H9 (cell line): ENCODE measurements around the gene LIMS1. TPM values are rescaled to one million over a fixed set of nuclear protein-coding genes. Genes with fewer than 3 reads are reported as not detected.

ENCODE experiments used
- DNase-seq: peaks from one replicate; pipeline ENCODE4 v3.0.0-alpha.2; 2017
- H2AFZ ChIP-seq: one replicate; pipeline ENCODE4 v1.6.1; 2013; ENCODE audit warnings: mild to moderate bottlenecking, low read length, control low read depth, moderate library complexity
- H2AK5ac ChIP-seq: 2 replicates; pipeline ENCODE4 v1.6.1; 2013; ENCODE audit warnings: low read length, control low read depth, mixed read lengths; ENCODE audit not compliant: insufficient read length
- H2BK120ac ChIP-seq: one replicate; pipeline ENCODE4 v1.6.1; 2013; ENCODE audit warnings: low read depth, mild to moderate bottlenecking, low read length, control low read depth, inconsistent platforms; ENCODE audit not compliant: poor library complexity, severe bottlenecking
- H2BK12ac ChIP-seq: 2 replicates; pipeline ENCODE4 v1.6.1; 2013; ENCODE audit warnings: low read length, control low read depth, mixed read lengths, low read depth; ENCODE audit not compliant: insufficient read length
- H2BK15ac ChIP-seq: 2 replicates; pipeline ENCODE4 v1.6.1; 2013; ENCODE audit warnings: low read depth, low read length, control low read depth
- H2BK20ac ChIP-seq: one replicate; pipeline ENCODE4 v1.6.1; 2013; ENCODE audit warnings: low read depth, mild to moderate bottlenecking, low read length, control low read depth, inconsistent platforms; ENCODE audit not compliant: poor library complexity, severe bottlenecking
- H2BK5ac ChIP-seq: 2 replicates; pipeline ENCODE4 v1.6.1; 2013; ENCODE audit warnings: low read length, control low read depth, mixed read lengths; ENCODE audit not compliant: insufficient read length
- H3K14ac ChIP-seq: 2 replicates; pipeline ENCODE4 v1.6.1; 2013; ENCODE audit warnings: low read length, control low read depth; ENCODE audit not compliant: insufficient read depth
- H3K18ac ChIP-seq: 2 replicates; pipeline ENCODE4 v1.6.1; 2013; ENCODE audit warnings: low read depth, mild to moderate bottlenecking, mixed read lengths, low read length, control low read depth; ENCODE audit not compliant: insufficient read length
- H3K23ac ChIP-seq: 2 replicates; pipeline ENCODE4 v1.6.1; 2013; ENCODE audit warnings: low read length, control low read depth, mixed read lengths, low read depth; ENCODE audit not compliant: insufficient read length
- H3K23me2 ChIP-seq: 2 replicates; pipeline ENCODE4 v1.6.1; 2013; ENCODE audit warnings: low read depth, mild to moderate bottlenecking, mixed read lengths, low read length, control low read depth; ENCODE audit not compliant: insufficient read length, poor library complexity, severe bottlenecking
- H3K27ac ChIP-seq: 2 replicates; pipeline ENCODE4 v1.5.1; 2013; ENCODE audit warnings: low read length, control low read depth, mixed read lengths, low read depth; ENCODE audit not compliant: insufficient read length
- H3K27me3 ChIP-seq: 2 replicates; pipeline ENCODE4 v1.6.1; 2013; ENCODE audit warnings: low read length, control low read depth, inconsistent platforms; ENCODE audit not compliant: insufficient read depth
- H3K4ac ChIP-seq: 2 replicates; pipeline ENCODE4 v1.6.1; 2013; ENCODE audit warnings: low read depth, mild to moderate bottlenecking, control low read depth, inconsistent platforms, low read length, moderate library complexity
- H3K4me1 ChIP-seq: 2 replicates; pipeline ENCODE4 v1.6.1; 2013; ENCODE audit warnings: low read length, control low read depth, inconsistent platforms; ENCODE audit not compliant: insufficient read depth
- H3K4me2 ChIP-seq: 2 replicates; pipeline ENCODE4 v1.6.1; 2013; ENCODE audit warnings: low read length, control low read depth, mixed read lengths; ENCODE audit not compliant: insufficient read length, insufficient read depth
- H3K56ac ChIP-seq: 2 replicates; pipeline ENCODE4 v1.6.1; 2013; ENCODE audit warnings: low read depth, mild to moderate bottlenecking, mixed read lengths, low read length, control low read depth; ENCODE audit not compliant: insufficient read length
- H3K79me1 ChIP-seq: 2 replicates; pipeline ENCODE4 v1.6.1; 2013; ENCODE audit warnings: low read depth, mild to moderate bottlenecking, moderate library complexity, low read length, control low read depth, inconsistent platforms; ENCODE audit not compliant: insufficient read depth, poor library complexity, severe bottlenecking
- H3K79me2 ChIP-seq: 2 replicates; pipeline ENCODE4 v1.6.1; 2013; ENCODE audit warnings: low read length, control low read depth, inconsistent platforms; ENCODE audit not compliant: insufficient read depth
- H3K9ac ChIP-seq: 2 replicates; pipeline ENCODE4 v1.6.1; 2013; ENCODE audit warnings: low read length, control low read depth, mixed read lengths; ENCODE audit not compliant: insufficient read length; ENCODE audit errors: extremely low read depth
- H3K9me3 ChIP-seq: one replicate; pipeline ENCODE4 v1.6.1; 2013; ENCODE audit warnings: low read depth, low read length, inconsistent platforms; ENCODE audit not compliant: control insufficient read depth
- H3T11ph ChIP-seq: one replicate; pipeline ENCODE4 v1.6.1; 2013; ENCODE audit warnings: mild to moderate bottlenecking, low read length, control low read depth, inconsistent platforms
- H4K20me1 ChIP-seq: one replicate; pipeline ENCODE4 v1.6.1; 2013; ENCODE audit not compliant: control insufficient read depth, insufficient read length, insufficient read depth
- H4K5ac ChIP-seq: 2 replicates; pipeline ENCODE4 v1.6.1; 2013; ENCODE audit warnings: low read depth, mild to moderate bottlenecking, mixed read lengths, low read length, control low read depth; ENCODE audit not compliant: insufficient read length
- H4K8ac ChIP-seq: replicated peaks from 2 replicates; pipeline ENCODE4 v1.6.1; 2013; ENCODE audit warnings: low read length, control low read depth, mixed read lengths, low read depth; ENCODE audit not compliant: insufficient read length
- H4K91ac ChIP-seq: 2 replicates; pipeline ENCODE4 v1.6.1; 2013; ENCODE audit warnings: low read depth, mild to moderate bottlenecking, moderate library complexity, mixed read lengths, low read length, control low read depth; ENCODE audit not compliant: insufficient read length
- H3K27ac Mint-ChIP-seq, 3 experiments: 2 replicates in 2 of 3; 3 replicates in 1 of 3; pipeline ENCODE4 v1.8.0; 2020 to 2021; ENCODE audit warnings: mixed read lengths in 3 of 3, mild to moderate bottlenecking in 1 of 3, moderate library complexity in 1 of 3
- H3K27me3 Mint-ChIP-seq: 2 replicates; pipeline ENCODE4 v1.8.0; 2021; ENCODE audit warnings: low read depth, mild to moderate bottlenecking, moderate library complexity, mixed read lengths
- H3K36me3 Mint-ChIP-seq, 3 experiments: 2 replicates in 2 of 3; 3 replicates in 1 of 3; pipeline ENCODE4 v1.8.0; 2020 to 2021; ENCODE audit warnings: low read depth in 3 of 3, mixed read lengths in 3 of 3; ENCODE audit not compliant: insufficient read depth in 1 of 3
- H3K4me1 Mint-ChIP-seq, 2 experiments: 2 replicates each; pipeline ENCODE4 v1.8.0; 2020; ENCODE audit warnings: mixed read lengths in 2 of 2
- H3K4me3 Mint-ChIP-seq, 2 experiments: 2 replicates in 1 of 2; 3 replicates in 1 of 2; pipeline ENCODE4 v1.8.0; 2020 to 2021; ENCODE audit warnings: mild to moderate bottlenecking in 2 of 2, mixed read lengths in 2 of 2, moderate library complexity in 1 of 2
- H3K9me3 Mint-ChIP-seq, 2 experiments: 2 replicates in 1 of 2; 3 replicates in 1 of 2; pipeline ENCODE4 v1.8.0; 2020; ENCODE audit warnings: mild to moderate bottlenecking in 2 of 2, mixed read lengths in 2 of 2, moderate library complexity in 1 of 2
- WGBS: extraction: QIAGEN DNeasy Blood & Tissue Kit; methylation state at CpG from one replicate; pipeline ENCODE4 v1.1.7; 2013; ENCODE audit warnings: missing lambda C conversion rate, low lambda C conversion rate, mixed read lengths; ENCODE audit not compliant: insufficient read length; ENCODE audit errors: extremely low coverage; 5-methylcytosine and 5-hydroxymethylcytosine counted together
- total RNA-seq: library from RNA; stranded (reverse); gene quantifications from 2 replicates; pipeline ENCODE4 v1.2.1, GENCODE V29; 2021
- TF ChIP-seq, protein P1 (sequence below): fragments of 200-600 bp; sonication (generic); conservative IDR thresholded peaks from 3 replicates; pipeline ENCODE4 v1.8.0; 2021; ENCODE audit warnings: antibody characterized with exemption, mild to moderate bottlenecking

LIMS1 gene
- total RNA-seq, 1 experiment from 2014 or later: 37.7 TPM

DNA sequence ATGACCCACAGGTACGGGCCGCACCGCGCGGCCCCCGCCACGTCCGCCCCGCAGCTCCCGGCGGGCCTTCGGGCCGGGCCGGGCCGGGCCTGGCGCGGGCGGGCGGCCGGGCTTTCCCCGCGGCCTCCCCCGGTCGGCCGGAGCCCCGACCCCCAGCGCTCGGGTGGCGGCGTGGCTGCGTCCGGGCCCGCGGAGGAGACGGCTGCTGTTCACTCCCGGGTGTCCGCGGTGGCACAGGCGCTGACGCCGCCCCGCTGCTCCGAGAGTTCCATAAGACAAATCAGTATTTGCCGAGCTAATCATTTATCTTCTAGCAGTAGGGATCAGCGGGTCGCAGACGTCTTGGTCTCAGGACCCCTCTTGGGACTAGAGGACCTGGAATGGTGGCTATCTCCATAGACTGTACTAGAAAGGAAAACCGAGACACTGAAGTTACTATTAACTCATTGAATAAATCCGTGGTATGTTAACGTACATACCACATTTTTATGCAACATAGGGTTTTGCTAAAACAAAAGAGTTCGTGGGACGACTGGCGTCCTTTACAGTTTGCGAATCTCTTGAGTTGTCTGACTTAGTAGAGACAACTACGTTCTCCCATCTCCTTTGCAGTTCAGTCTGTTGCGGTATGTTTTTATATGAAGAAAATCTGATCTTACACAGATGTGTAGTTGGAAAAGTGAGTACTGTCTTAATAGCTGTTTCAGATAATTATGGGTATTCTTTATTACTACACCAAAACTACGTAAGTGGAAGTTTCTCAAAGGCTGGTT is 500 bp downstream of the LIMS1 start:
- peak; percentile 34 for DNase-seq
- WGBS: no CpG with 5 or more reads among the region's 57 CpGs
- TF ChIP-seq, protein P1, sequence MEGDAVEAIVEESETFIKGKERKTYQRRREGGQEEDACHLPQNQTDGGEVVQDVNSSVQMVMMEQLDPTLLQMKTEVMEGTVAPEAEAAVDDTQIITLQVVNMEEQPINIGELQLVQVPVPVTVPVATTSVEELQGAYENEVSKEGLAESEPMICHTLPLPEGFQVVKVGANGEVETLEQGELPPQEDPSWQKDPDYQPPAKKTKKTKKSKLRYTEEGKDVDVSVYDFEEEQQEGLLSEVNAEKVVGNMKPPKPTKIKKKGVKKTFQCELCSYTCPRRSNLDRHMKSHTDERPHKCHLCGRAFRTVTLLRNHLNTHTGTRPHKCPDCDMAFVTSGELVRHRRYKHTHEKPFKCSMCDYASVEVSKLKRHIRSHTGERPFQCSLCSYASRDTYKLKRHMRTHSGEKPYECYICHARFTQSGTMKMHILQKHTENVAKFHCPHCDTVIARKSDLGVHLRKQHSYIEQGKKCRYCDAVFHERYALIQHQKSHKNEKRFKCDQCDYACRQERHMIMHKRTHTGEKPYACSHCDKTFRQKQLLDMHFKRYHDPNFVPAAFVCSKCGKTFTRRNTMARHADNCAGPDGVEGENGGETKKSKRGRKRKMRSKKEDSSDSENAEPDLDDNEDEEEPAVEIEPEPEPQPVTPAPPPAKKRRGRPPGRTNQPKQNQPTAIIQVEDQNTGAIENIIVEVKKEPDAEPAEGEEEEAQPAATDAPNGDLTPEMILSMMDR: no peak
- Mint-ChIP-seq H3K36me3 (peaks cover 0 to 2% (median 0%) of the 10 kb centered on the region in 3 experiments; a peak in 2 of 7 replicates), H3K4me3 (peak overlapping the region; percentile 87 to 93), H3K27me3 (peaks cover 8% of the 10 kb centered on the region), H3K27ac (peak overlapping the region in 1 of 3 experiments; percentile 37; a peak in 1 of 7 replicates), H3K4me1 (peaks cover 31 to 35% of the 10 kb centered on the region in 2 experiments), H3K9me3 (no peaks in the 10 kb centered on the region)
- Histone ChIP-seq H4K20me1 (no peaks in the 10 kb centered on the region), H4K5ac (no peak overlapping the region), H2AK5ac (no peak overlapping the region), H2BK20ac (no peak overlapping the region), H4K8ac (no peak overlapping the region), H2BK120ac (no peak overlapping the region), H3K4me2 (peak overlapping the region; percentile 98), H3K27ac (no peak overlapping the region), H3K23ac (no peak overlapping the region), H3K14ac (peak overlapping the region; percentile 84), H3K9ac (peak overlapping the region; percentile 64), H3K23me2 (no peaks in the 10 kb centered on the region), H3K79me1 (no peaks in the 10 kb centered on the region), H3K56ac (no peak overlapping the region), H4K91ac (no peak overlapping the region), H2BK15ac (no peak overlapping the region), H3K18ac (no peak overlapping the region), H2BK5ac (no peak overlapping the region), H2AFZ (no peak overlapping the region), H3T11ph (no peak overlapping the region), H3K9me3 (no peaks in the 10 kb centered on the region), H3K79me2 (peaks cover 10% of the 10 kb centered on the region; the same call in 1 of the 2 replicates), H2BK12ac (no peak overlapping the region), H3K4ac (no peak overlapping the region), H3K4me1 (no peaks in the 10 kb centered on the region), H3K27me3 (no peaks in the 10 kb centered on the region)
